GM23338 (cell line): ENCODE data around the gene N4BP2L1. TPM values are rescaled to one million over a fixed set of nuclear protein-coding genes. Genes with fewer than 3 reads are reported as not detected.

ENCODE experiments used
- ATAC-seq: fragments of 200-7000 bp; cut with Tn5 transposase; 3 replicates; pipeline ENCODE4 v1.9.1; 2020
- DNase-seq: peaks from one replicate; pipeline ENCODE4 v3.0.0-alpha.2; 2015; ENCODE audit warnings: low spot score
- H2AFZ ChIP-seq: fragments of 200-600 bp; sonication (generic); 2 replicates; pipeline ENCODE4 v1.8.0; 2016; ENCODE audit warnings: antibody characterized with exemption, mild to moderate bottlenecking, moderate library complexity
- H3F3A ChIP-seq: fragments of 200-600 bp; sonication (generic); replicated peaks from 2 replicates; pipeline ENCODE4 v1.8.0; 2017; ENCODE audit warnings: antibody characterized with exemption, mixed run types, low read depth
- H3K27ac ChIP-seq: fragments of 200-600 bp; sonication (generic); 2 replicates; pipeline ENCODE4 v1.6.1; 2016; ENCODE audit warnings: low read depth
- H3K27me3 ChIP-seq: fragments of 200-600 bp; sonication (generic); 2 replicates; pipeline ENCODE4 v1.8.0; 2016; ENCODE audit warnings: mild to moderate bottlenecking, mixed run types, moderate library complexity; ENCODE audit not compliant: insufficient read depth
- H3K36me3 ChIP-seq: fragments of 200-600 bp; sonication (generic); 2 replicates; pipeline ENCODE4 v1.8.0; 2016; ENCODE audit warnings: mild to moderate bottlenecking; ENCODE audit not compliant: insufficient read depth
- H3K4me1 ChIP-seq: fragments of 200-600 bp; sonication (generic); 2 replicates; pipeline ENCODE4 v1.8.0; 2016; ENCODE audit warnings: mild to moderate bottlenecking, moderate library complexity; ENCODE audit not compliant: insufficient read depth
- H3K4me2 ChIP-seq: fragments of 200-600 bp; sonication (generic); 2 replicates; pipeline ENCODE4 v1.7.1; 2017; ENCODE audit warnings: mixed run types
- H3K4me3 ChIP-seq: fragments of 200-600 bp; sonication (generic); 2 replicates; pipeline ENCODE4 v1.6.1; 2016; ENCODE audit warnings: mixed run types
- H3K79me2 ChIP-seq: fragments of 200-600 bp; sonication (generic); replicated peaks from 2 replicates; pipeline ENCODE4 v1.8.0; 2017; ENCODE audit warnings: mild to moderate bottlenecking; ENCODE audit not compliant: insufficient read depth
- H3K9me2 ChIP-seq: fragments of 200-600 bp; sonication (generic); 2 replicates; pipeline ENCODE4 v1.8.0; 2017; ENCODE audit not compliant: insufficient read depth
- H4K20me1 ChIP-seq: fragments of 200-600 bp; sonication (generic); replicated peaks from 2 replicates; pipeline ENCODE4 v1.8.0; 2017; ENCODE audit warnings: mild to moderate bottlenecking; ENCODE audit not compliant: insufficient read depth
- H3K27ac Mint-ChIP-seq: 2 replicates; pipeline ENCODE4 v1.8.0; 2020; ENCODE audit warnings: inconsistent platforms, mild to moderate bottlenecking, moderate library complexity, mixed read lengths
- H3K27me3 Mint-ChIP-seq: 3 replicates; pipeline ENCODE4 v1.8.0; 2022; ENCODE audit warnings: low read depth, mild to moderate bottlenecking, moderate library complexity, mixed read lengths, inconsistent platforms; ENCODE audit not compliant: insufficient read depth, poor library complexity
- H3K36me3 Mint-ChIP-seq: 3 replicates; pipeline ENCODE4 v1.8.0; 2021; ENCODE audit warnings: low read depth, mild to moderate bottlenecking, inconsistent platforms, moderate library complexity, mixed read lengths
- H3K4me1 Mint-ChIP-seq: 3 replicates; pipeline ENCODE4 v1.8.0; 2020; ENCODE audit warnings: mild to moderate bottlenecking, inconsistent platforms, mixed read lengths
- H3K4me3 Mint-ChIP-seq: 3 replicates; pipeline ENCODE4 v1.8.0; 2021; ENCODE audit warnings: moderate library complexity, mild to moderate bottlenecking, inconsistent platforms, mixed read lengths
- H3K9me3 Mint-ChIP-seq: 3 replicates; pipeline ENCODE4 v1.8.0; 2020; ENCODE audit warnings: moderate library complexity, mild to moderate bottlenecking, inconsistent platforms, mixed read lengths
- CREB1 ChIP-seq: fragments of 250-450 bp; sonication (Bioruptor Pico); IDR thresholded peaks from 2 replicates; pipeline ENCODE4 v1.5.0; 2020; ENCODE audit warnings: low read depth, mild to moderate bottlenecking, moderate library complexity
- EZH2 ChIP-seq: fragments of 200-600 bp; sonication (generic); IDR thresholded peaks from one replicate; pipeline ENCODE4 v1.8.0; 2017; ENCODE audit warnings: antibody characterized with exemption, mild to moderate bottlenecking, low read depth; ENCODE audit not compliant: unreplicated experiment
- EZH2phosphoT487 ChIP-seq: fragments of 200-600 bp; sonication (generic); IDR thresholded peaks from one replicate; pipeline ENCODE4 v1.8.1; 2018; ENCODE audit warnings: antibody characterized with exemption; ENCODE audit not compliant: unreplicated experiment
- JUNB ChIP-seq: IDR thresholded peaks from one replicate; pipeline ENCODE4 v1.6.1; 2016; ENCODE audit warnings: antibody characterized with exemption; ENCODE audit not compliant: unreplicated experiment
- NANOG ChIP-seq: IDR thresholded peaks from 2 replicates; pipeline ENCODE4 v1.6.1; 2016; ENCODE audit warnings: antibody characterized with exemption, borderline replicate concordance
- POLR2AphosphoS5 ChIP-seq: IDR thresholded peaks from 2 replicates; pipeline ENCODE4 v1.6.1; 2016; ENCODE audit warnings: antibody characterized with exemption, low read depth
- STAT1 ChIP-seq: IDR thresholded peaks from one replicate; pipeline ENCODE4 v1.6.1; 2016; ENCODE audit warnings: antibody characterized with exemption; ENCODE audit not compliant: unreplicated experiment
- ZNF114 ChIP-seq: fragments of 250-450 bp; sonication (Bioruptor Pico); IDR thresholded peaks from 2 replicates; pipeline ENCODE4 v1.5.0; 2020; ENCODE audit warnings: mild to moderate bottlenecking, moderate library complexity
- ZNF331 ChIP-seq: fragments of 250-450 bp; sonication (Bioruptor Pico); IDR thresholded peaks from 2 replicates; pipeline ENCODE4 v1.5.0; 2020; ENCODE audit warnings: low read depth, mild to moderate bottlenecking, moderate library complexity
- ZNF462 ChIP-seq: fragments of 250-450 bp; sonication (Bioruptor Pico); IDR thresholded peaks from 2 replicates; pipeline ENCODE4 v1.5.0; 2020; ENCODE audit warnings: mild to moderate bottlenecking, moderate library complexity
- polyA plus RNA-seq: library from polyadenylated mRNA; unstranded; fragments of >200 nt; fragmentation: Nextera tagmentation; extraction: Ambion mirVana; gene quantifications from 2 replicates; pipeline ENCODE4 v1.2.1, GENCODE V29; 2016
- total RNA-seq: library from RNA; depleted of rRNA; stranded (reverse); fragments of >200 nt; shearing (Covaris generic); gene quantifications from 2 replicates; pipeline ENCODE4 v1.2.3, GENCODE V29; 2014
- TF ChIP-seq, protein P1 (sequence below): IDR thresholded peaks from 2 replicates; pipeline ENCODE4 v1.6.1; 2016; ENCODE audit warnings: antibody characterized with exemption
- TF ChIP-seq, protein P2 (sequence below): IDR thresholded peaks from one replicate; pipeline ENCODE4 v1.6.1; 2018; ENCODE audit warnings: antibody characterized with exemption; ENCODE audit not compliant: unreplicated experiment
- TF ChIP-seq, protein P3 (sequence below), 2 experiments: fragments of 200-600 bp in 1 of 2; sonication (generic) in 1 of 2; conservative IDR thresholded peaks; 2 replicates each; pipeline versions ENCODE4 v1.5.1 to v1.6.1; 2016 to 2017; ENCODE audit warnings: antibody characterized with exemption in 2 of 2, low read depth in 2 of 2, mild to moderate bottlenecking in 2 of 2, moderate library complexity in 1 of 2

The N4BP2L1 gene
- total and polyA plus RNA-seq, 2 experiments from 2014 or later, result 3.3 to 4.1 TPM

GRCh38 chr13:32473650-32474049, 45.7 kb upstream of the N4BP2L1 start:
- no peak for ATAC-seq

More at GRCh38 chr13:32473650-32474049, 45.7 kb upstream of the N4BP2L1 start:
- H3K36me3 ChIP-seq, result no peaks in the 10 kb centered on the region
- TF ChIP-seq, protein P1, sequence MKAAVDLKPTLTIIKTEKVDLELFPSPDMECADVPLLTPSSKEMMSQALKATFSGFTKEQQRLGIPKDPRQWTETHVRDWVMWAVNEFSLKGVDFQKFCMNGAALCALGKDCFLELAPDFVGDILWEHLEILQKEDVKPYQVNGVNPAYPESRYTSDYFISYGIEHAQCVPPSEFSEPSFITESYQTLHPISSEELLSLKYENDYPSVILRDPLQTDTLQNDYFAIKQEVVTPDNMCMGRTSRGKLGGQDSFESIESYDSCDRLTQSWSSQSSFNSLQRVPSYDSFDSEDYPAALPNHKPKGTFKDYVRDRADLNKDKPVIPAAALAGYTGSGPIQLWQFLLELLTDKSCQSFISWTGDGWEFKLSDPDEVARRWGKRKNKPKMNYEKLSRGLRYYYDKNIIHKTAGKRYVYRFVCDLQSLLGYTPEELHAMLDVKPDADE, result no peak
- TF ChIP-seq, protein P2, sequence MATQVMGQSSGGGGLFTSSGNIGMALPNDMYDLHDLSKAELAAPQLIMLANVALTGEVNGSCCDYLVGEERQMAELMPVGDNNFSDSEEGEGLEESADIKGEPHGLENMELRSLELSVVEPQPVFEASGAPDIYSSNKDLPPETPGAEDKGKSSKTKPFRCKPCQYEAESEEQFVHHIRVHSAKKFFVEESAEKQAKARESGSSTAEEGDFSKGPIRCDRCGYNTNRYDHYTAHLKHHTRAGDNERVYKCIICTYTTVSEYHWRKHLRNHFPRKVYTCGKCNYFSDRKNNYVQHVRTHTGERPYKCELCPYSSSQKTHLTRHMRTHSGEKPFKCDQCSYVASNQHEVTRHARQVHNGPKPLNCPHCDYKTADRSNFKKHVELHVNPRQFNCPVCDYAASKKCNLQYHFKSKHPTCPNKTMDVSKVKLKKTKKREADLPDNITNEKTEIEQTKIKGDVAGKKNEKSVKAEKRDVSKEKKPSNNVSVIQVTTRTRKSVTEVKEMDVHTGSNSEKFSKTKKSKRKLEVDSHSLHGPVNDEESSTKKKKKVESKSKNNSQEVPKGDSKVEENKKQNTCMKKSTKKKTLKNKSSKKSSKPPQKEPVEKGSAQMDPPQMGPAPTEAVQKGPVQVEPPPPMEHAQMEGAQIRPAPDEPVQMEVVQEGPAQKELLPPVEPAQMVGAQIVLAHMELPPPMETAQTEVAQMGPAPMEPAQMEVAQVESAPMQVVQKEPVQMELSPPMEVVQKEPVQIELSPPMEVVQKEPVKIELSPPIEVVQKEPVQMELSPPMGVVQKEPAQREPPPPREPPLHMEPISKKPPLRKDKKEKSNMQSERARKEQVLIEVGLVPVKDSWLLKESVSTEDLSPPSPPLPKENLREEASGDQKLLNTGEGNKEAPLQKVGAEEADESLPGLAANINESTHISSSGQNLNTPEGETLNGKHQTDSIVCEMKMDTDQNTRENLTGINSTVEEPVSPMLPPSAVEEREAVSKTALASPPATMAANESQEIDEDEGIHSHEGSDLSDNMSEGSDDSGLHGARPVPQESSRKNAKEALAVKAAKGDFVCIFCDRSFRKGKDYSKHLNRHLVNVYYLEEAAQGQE, result no peak
- TF ChIP-seq ZNF114, result no peak
- no peak for TF ChIP-seq ZNF331
- TF ChIP-seq EZH2phosphoT487, result no peak
- TF ChIP-seq, protein P3, sequence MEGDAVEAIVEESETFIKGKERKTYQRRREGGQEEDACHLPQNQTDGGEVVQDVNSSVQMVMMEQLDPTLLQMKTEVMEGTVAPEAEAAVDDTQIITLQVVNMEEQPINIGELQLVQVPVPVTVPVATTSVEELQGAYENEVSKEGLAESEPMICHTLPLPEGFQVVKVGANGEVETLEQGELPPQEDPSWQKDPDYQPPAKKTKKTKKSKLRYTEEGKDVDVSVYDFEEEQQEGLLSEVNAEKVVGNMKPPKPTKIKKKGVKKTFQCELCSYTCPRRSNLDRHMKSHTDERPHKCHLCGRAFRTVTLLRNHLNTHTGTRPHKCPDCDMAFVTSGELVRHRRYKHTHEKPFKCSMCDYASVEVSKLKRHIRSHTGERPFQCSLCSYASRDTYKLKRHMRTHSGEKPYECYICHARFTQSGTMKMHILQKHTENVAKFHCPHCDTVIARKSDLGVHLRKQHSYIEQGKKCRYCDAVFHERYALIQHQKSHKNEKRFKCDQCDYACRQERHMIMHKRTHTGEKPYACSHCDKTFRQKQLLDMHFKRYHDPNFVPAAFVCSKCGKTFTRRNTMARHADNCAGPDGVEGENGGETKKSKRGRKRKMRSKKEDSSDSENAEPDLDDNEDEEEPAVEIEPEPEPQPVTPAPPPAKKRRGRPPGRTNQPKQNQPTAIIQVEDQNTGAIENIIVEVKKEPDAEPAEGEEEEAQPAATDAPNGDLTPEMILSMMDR (conservative IDR thresholded peaks at IDR 0.05; ENCODE audit: low read depth in 2 of 2), result no peak
- TF ChIP-seq STAT1, result no peak
- no peak for TF ChIP-seq CREB1
- TF ChIP-seq POLR2AphosphoS5, result no peak
- no peak for TF ChIP-seq NANOG
- no peak for TF ChIP-seq ZNF462 (CRISPR knock-in tag)
- no peak for TF ChIP-seq EZH2
- TF ChIP-seq JUNB, result no peak
- H3K4me1 ChIP-seq, result no peaks in the 10 kb centered on the region
- no peak overlapping the region for H3K4me3 ChIP-seq
- no peaks in the 10 kb centered on the region for H3K27me3 ChIP-seq
- H3K27ac ChIP-seq, result no peak overlapping the region
- no peaks in the 10 kb centered on the region for H3K79me2 ChIP-seq
- H3K27me3 Mint-ChIP-seq, result peaks cover 5% of the 10 kb centered on the region
- no peak for DNase-seq
- no peak overlapping the region for H2AFZ ChIP-seq
- no peak overlapping the region for H3K4me3 Mint-ChIP-seq
- no peaks in the 10 kb centered on the region for H4K20me1 ChIP-seq
- no peaks in the 10 kb centered on the region; the same call in 1 of the 3 replicates for H3K4me1 Mint-ChIP-seq
- H3K9me2 ChIP-seq, result no peaks in the 10 kb centered on the region
- H3K36me3 Mint-ChIP-seq, result no peaks in the 10 kb centered on the region
- no peak overlapping the region for H3K4me2 ChIP-seq
- no peaks in the 10 kb centered on the region for H3F3A ChIP-seq
- H3K9me3 Mint-ChIP-seq, result no peaks in the 10 kb centered on the region
- H3K27ac Mint-ChIP-seq, result no peak overlapping the region
